Esophagus muscularis mucosa (tissue), 4 donors: ENCODE results near the gene IFT88. TPM values are rescaled to one million over a fixed set of nuclear protein-coding genes. Genes with fewer than 3 reads are reported as not detected.

ENCODE experiments used
- DNase-seq: peaks from one replicate; pipeline ENCODE4 v3.0.0-alpha.2; 2017; ENCODE audit errors: extremely low spot score
- H3K27ac ChIP-seq, 4 donors: fragments of 200-600 bp; sonication (generic); replicated peaks in 1 of 4; 1 replicate in 3 of 4; 2 replicates in 1 of 4; pipeline ENCODE4 v1.5.1; 2016 to 2019; ENCODE audit warnings: mild to moderate bottlenecking in 1 of 4
- H3K27me3 ChIP-seq, 4 donors: fragments of 200-600 bp; sonication (generic); one replicate each; pipeline versions ENCODE4 v1.5.1 to v1.6.0; 2016 to 2019
- H3K36me3 ChIP-seq, 4 donors: fragments of 200-600 bp; sonication (generic); one replicate each; pipeline ENCODE4 v1.5.1; 2016 to 2019
- H3K4me1 ChIP-seq, 4 donors: fragments of 200-600 bp; sonication (generic); one replicate each; pipeline ENCODE4 v1.5.1; 2016 to 2019
- H3K4me3 ChIP-seq, 4 donors: fragments of 200-600 bp; sonication (generic); 1 replicate in 2 of 4; 2 replicates in 2 of 4; pipeline ENCODE4 v1.5.1; 2016 to 2019; ENCODE audit warnings: mild to moderate bottlenecking in 4 of 4, moderate library complexity in 1 of 4
- H3K9me3 ChIP-seq, 4 donors: fragments of 200-600 bp; sonication (generic); 1 replicate in 3 of 4; 2 replicates in 1 of 4; pipeline ENCODE4 v1.5.1; 2016 to 2019
- CTCF ChIP-seq, 3 experiments: fragments of 200-600 bp in 2 of 3; fragments of 450-650 bp in 1 of 3; sonication (generic) in 2 of 3; IDR thresholded peaks; one replicate each; pipeline ENCODE4 v1.5.1; 2017 to 2019; ENCODE audit warnings: antibody characterized with exemption in 3 of 3, mild to moderate bottlenecking in 2 of 3, moderate library complexity in 1 of 3
- EP300 ChIP-seq: sonication (generic); formaldehyde crosslinking; IDR thresholded peaks from one replicate; pipeline ENCODE4 v1.6.1; 2017; ENCODE audit warnings: antibody characterized with exemption
- POLR2A ChIP-seq: fragments of 450-650 bp; IDR thresholded peaks from one replicate; pipeline ENCODE4 v1.6.1; 2017; ENCODE audit warnings: antibody characterized with exemption, moderate library complexity, mild to moderate bottlenecking, low read depth
- POLR2AphosphoS5 ChIP-seq, 2 donors: sonication (generic); formaldehyde crosslinking; IDR thresholded peaks; one replicate each; pipeline ENCODE4 v1.6.1; 2017; ENCODE audit warnings: antibody characterized with exemption in 2 of 2
- WGBS: methylation state at CpG from one replicate; pipeline ENCODE4 v1.1.5; 2018; 5-methylcytosine and 5-hydroxymethylcytosine counted together
- intact Hi-C: fragments of 100-400 bp; cut with DNase I; formaldehyde crosslinking; loops from one replicate; pipeline ENCODE4 v1.15.1; 2023
- total RNA-seq, 4 donors: library from RNA; depleted of rRNA; stranded (reverse); fragments of >200 nt; gene quantifications; one replicate each; pipeline versions ENCODE4 v1.1.0 to v1.2.1, GENCODE V29; 2016

Gene IFT88
- total RNA-seq, 4 donors from 2014 or later, result 10.4 to 13.7 (median 11.5) TPM

- Histone ChIP-seq H3K27me3 (no peaks in the 10 kb centered on the region), H3K9me3 (peaks cover 0 to 5% (median 0%) of the 10 kb centered on the region in 4 donors), H3K4me3 (no peak overlapping the region), H3K4me1 (peaks cover 4 to 8% (median 6%) of the 10 kb centered on the region in 4 donors), H3K36me3 (no peaks in the 10 kb centered on the region), H3K27ac (no peak overlapping the region)
- intact Hi-C loops, result no loop called here
- DNase-seq, result peak; percentile 39
- TF ChIP-seq EP300, result no peak
- TF ChIP-seq POLR2AphosphoS5 (IDR thresholded peaks at IDR 0.05), result no peak
- TF ChIP-seq POLR2A, result no peak
- no peak for TF ChIP-seq CTCF (IDR thresholded peaks at IDR 0.05)
- 68% methylated on average over 5 of the region's 5 CpGs for WGBS
Observed at GRCh38 chr13:20561741-20562140, 5.2 kb upstream of the IFT88 start.

- Histone ChIP-seq H3K9me3 (peaks cover 0 to 5% (median 0%) of the 10 kb centered on the region in 4 donors), H3K27me3 (no peaks in the 10 kb centered on the region), H3K27ac (no peak overlapping the region), H3K36me3 (no peaks in the 10 kb centered on the region), H3K4me3 (no peak overlapping the region), H3K4me1 (peaks cover 10 to 18% (median 14%) of the 10 kb centered on the region in 4 donors)
- TF ChIP-seq EP300, result no peak
- no peak for TF ChIP-seq CTCF (IDR thresholded peaks at IDR 0.05)
- no peak for TF ChIP-seq POLR2AphosphoS5 (IDR thresholded peaks at IDR 0.05)
- TF ChIP-seq POLR2A, result no peak
- intact Hi-C loops, result loop anchor here (5.0 kb wide), 1 partner anchor 38 kb away; the partner anchor contains the start of gene CRYL1
- DNase-seq, result no peak
- 97% methylated on average over 11 of the region's 11 CpGs for WGBS
Observed at GRCh38 chr13:20565115-20565736, 1.7 kb upstream of the IFT88 start.

GRCh38 chr13:20566468-20566897 is 474 bp upstream of the IFT88 start:
- TF ChIP-seq POLR2AphosphoS5 (IDR thresholded peaks at IDR 0.05) (peak in 1 of 2 donors; percentile 21), POLR2A (no peak), CTCF (IDR thresholded peaks at IDR 0.05) (no peak), EP300 (no peak)
- intact Hi-C loops, result loop anchor here (5.0 kb wide), 1 partner anchor 39 kb away; the partner anchor contains the start of gene CRYL1
- DNase-seq, result peak; percentile 92
- Histone ChIP-seq H3K27me3 (no peaks in the 10 kb centered on the region), H3K4me1 (peaks cover 10 to 18% (median 14%) of the 10 kb centered on the region in 4 donors), H3K27ac (peak overlapping the region; percentile 90 to 96 (median 94)), H3K36me3 (no peaks in the 10 kb centered on the region), H3K9me3 (peaks cover 0 to 5% (median 0%) of the 10 kb centered on the region in 4 donors), H3K4me3 (peak overlapping the region; percentile 69 to 93 (median 83))
- WGBS, result 3% methylated on average over 15 of the region's 21 CpGs

- H3K9me3 ChIP-seq, result peaks cover 0 to 5% (median 0%) of the 10 kb centered on the region in 4 donors
Observed at GRCh38 chr13:20567881-20568528, 1.0 kb downstream of the IFT88 start.

More at GRCh38 chr13:20567881-20568528, 1.0 kb downstream of the IFT88 start:
- no peak for DNase-seq
- peak overlapping the region; percentile 90 to 96 (median 94) for H3K27ac ChIP-seq
- peaks cover 10 to 18% (median 14%) of the 10 kb centered on the region in 4 donors for H3K4me1 ChIP-seq
- no peaks in the 10 kb centered on the region for H3K27me3 ChIP-seq
- intact Hi-C loops, result loop anchor here (5.0 kb wide), 1 partner anchor 41 kb away; the partner anchor contains the start of gene CRYL1
- peak overlapping the region; percentile 69 to 93 (median 83) for H3K4me3 ChIP-seq
- 12% methylated on average over 9 of the region's 9 CpGs for WGBS
- TF ChIP-seq POLR2AphosphoS5 (IDR thresholded peaks at IDR 0.05) (no peak), CTCF (IDR thresholded peaks at IDR 0.05) (no peak), POLR2A (no peak), EP300 (no peak)
- no peaks in the 10 kb centered on the region for H3K36me3 ChIP-seq
